GM23248 (cell line): Measurements from ENCODE around the gene RAB6A. TPM values are rescaled to one million over a fixed set of nuclear protein-coding genes. Genes with fewer than 3 reads are reported as not detected.
"Not testable (repeated sequence)": the region's sequence is repeated elsewhere in the genome, so short reads cannot be mapped to it uniquely, and the experiment has no call there.

Source experiments
- DNase-seq: peaks from one replicate; pipeline ENCODE4 v3.0.0-alpha.2; 2015
- H2AFZ ChIP-seq: fragments of 200-600 bp; sonication (generic); 2 replicates; pipeline ENCODE4 v1.6.1; 2016; ENCODE audit warnings: antibody characterized with exemption
- H3F3A ChIP-seq: fragments of 200-600 bp; sonication (generic); 2 replicates; pipeline ENCODE4 v1.6.1; 2016; ENCODE audit warnings: mild to moderate bottlenecking, antibody characterized with exemption, mixed run types; ENCODE audit not compliant: insufficient read depth
- H3K27ac ChIP-seq: fragments of 200-600 bp; sonication (generic); 2 replicates; pipeline ENCODE4 v1.5.1; 2016; ENCODE audit warnings: mild to moderate bottlenecking
- H3K27me3 ChIP-seq: fragments of 200-600 bp; sonication (generic); replicated peaks from 2 replicates; pipeline ENCODE4 v1.6.1; 2016; ENCODE audit warnings: mild to moderate bottlenecking; ENCODE audit not compliant: insufficient read depth
- H3K36me3 ChIP-seq: fragments of 200-600 bp; sonication (generic); 2 replicates; pipeline ENCODE4 v1.6.1; 2016; ENCODE audit warnings: low read depth, mild to moderate bottlenecking
- H3K4me1 ChIP-seq: fragments of 200-600 bp; sonication (generic); 2 replicates; pipeline ENCODE4 v1.6.1; 2016; ENCODE audit warnings: mild to moderate bottlenecking; ENCODE audit not compliant: insufficient read depth
- H3K4me2 ChIP-seq: fragments of 200-600 bp; sonication (generic); one replicate; pipeline ENCODE4 v1.6.1; 2016; ENCODE audit warnings: mild to moderate bottlenecking; ENCODE audit not compliant: unreplicated experiment
- H3K4me3 ChIP-seq: fragments of 200-600 bp; sonication (generic); 2 replicates; pipeline ENCODE4 v1.5.1; 2016; ENCODE audit warnings: mild to moderate bottlenecking
- H3K79me2 ChIP-seq: fragments of 200-600 bp; sonication (generic); 2 replicates; pipeline ENCODE4 v1.6.1; 2016; ENCODE audit warnings: mild to moderate bottlenecking; ENCODE audit not compliant: insufficient read depth
- H3K9ac ChIP-seq: fragments of 200-600 bp; sonication (generic); 2 replicates; pipeline ENCODE4 v1.6.1; 2016; ENCODE audit warnings: mild to moderate bottlenecking
- H3K9me2 ChIP-seq: fragments of 200-600 bp; sonication (generic); 2 replicates; pipeline ENCODE4 v1.6.1; 2016; ENCODE audit warnings: mixed run types, mild to moderate bottlenecking, moderate library complexity; ENCODE audit not compliant: insufficient read depth
- H3K9me3 ChIP-seq: fragments of 200-600 bp; sonication (generic); one replicate; pipeline ENCODE4 v1.6.1; 2017; ENCODE audit warnings: low read depth
- H4K20me1 ChIP-seq: fragments of 200-600 bp; sonication (generic); 2 replicates; pipeline ENCODE4 v1.6.0; 2016; ENCODE audit not compliant: insufficient read depth
- EZH2 ChIP-seq: fragments of 200-600 bp; sonication (generic); IDR thresholded peaks from 2 replicates; pipeline ENCODE4 v1.6.1; 2018; ENCODE audit warnings: antibody characterized with exemption, mild to moderate bottlenecking; ENCODE audit not compliant: insufficient read depth, poor library complexity, severe bottlenecking
- EZH2phosphoT487 ChIP-seq: fragments of 200-600 bp; sonication (generic); IDR thresholded peaks from 2 replicates; pipeline ENCODE4 v1.6.1; 2018; ENCODE audit warnings: antibody characterized with exemption, moderate library complexity, mild to moderate bottlenecking, low read depth; ENCODE audit not compliant: insufficient read depth
- WGBS, 2 experiments: methylation state at CpG; one replicate each; pipeline ENCODE4 v1.1.6; 2015 to 2017; ENCODE audit warnings: low lambda C conversion rate in 2 of 2, low coverage in 1 of 2; ENCODE audit errors: missing lambda C conversion rate in 2 of 2; 5-methylcytosine and 5-hydroxymethylcytosine counted together
- in situ Hi-C: fragments of 300-500 bp; cut with MboI; formaldehyde crosslinking; loops from 2 replicates; pipeline ENCODE4 v1.15.0; 2020
- polyA plus RNA-seq: library from polyadenylated mRNA; unstranded; fragments of >200 nt; fragmentation: Nextera tagmentation; extraction: Ambion mirVana; gene quantifications from 2 replicates; pipeline ENCODE4 v1.2.1, GENCODE V29; 2016
- total RNA-seq: library from RNA; depleted of rRNA; stranded (reverse); fragments of >200 nt; shearing (Covaris generic); gene quantifications from 2 replicates; pipeline ENCODE4 v1.2.3, GENCODE V29; 2014

RAB6A gene
- total and polyA plus RNA-seq, 2 experiments from 2014 or later = 145 to 147 TPM

DNA sequence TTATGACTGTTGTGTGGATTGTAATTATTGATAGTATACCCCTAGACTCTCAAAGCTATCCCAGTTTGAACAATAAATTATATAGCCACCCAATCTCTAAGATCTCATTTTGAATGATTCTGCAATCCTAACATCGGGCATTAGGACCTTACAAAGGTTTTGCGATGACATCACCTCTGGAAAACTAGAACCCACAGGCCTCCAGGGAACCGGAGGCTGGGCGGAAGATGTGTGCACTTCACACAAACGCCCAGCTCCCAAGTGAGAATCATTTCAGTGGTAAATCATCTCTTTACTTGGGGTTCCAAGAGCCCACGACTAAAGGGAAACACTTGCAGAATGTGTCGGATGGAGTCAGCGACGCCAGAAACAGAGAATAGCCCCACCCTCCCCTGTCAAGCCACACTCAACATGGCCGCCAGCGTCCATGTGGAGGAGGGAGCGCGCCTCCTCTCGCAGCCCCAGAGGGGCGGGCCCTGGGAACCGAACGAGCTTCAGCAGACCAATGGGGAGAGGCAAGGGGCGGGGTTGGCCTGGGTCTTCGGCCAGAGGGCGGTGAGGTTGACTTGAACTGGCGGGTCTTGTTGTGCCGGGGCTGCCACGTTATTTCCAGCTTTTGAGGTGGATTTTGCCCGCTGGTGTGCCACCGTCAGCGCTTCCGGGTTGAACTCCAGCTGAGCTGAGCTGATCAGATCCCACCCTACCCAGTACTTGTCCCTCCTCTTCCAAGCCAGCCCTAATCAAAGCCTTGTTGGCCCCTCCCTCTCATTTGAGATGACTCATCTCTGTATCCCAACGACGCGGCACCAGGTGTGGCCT lies 18.4 kb upstream of the RAB6A start:
- 0 to 2% methylated on average over 23 to 30 of the region's 30 CpGs for WGBS, 2 experiments
- H3K4me1 ChIP-seq = peaks cover 4% of the 10 kb centered on the region; the same call in 1 of the 2 replicates
- TF ChIP-seq EZH2phosphoT487 (no peak), EZH2 (no peak)
- H3K36me3 ChIP-seq = no peaks in the 10 kb centered on the region
- H3K4me2 ChIP-seq = peak overlapping the region; percentile 72
- no peaks in the 10 kb centered on the region for H3K27me3 ChIP-seq
- peak overlapping the region; percentile 84 for H2AFZ ChIP-seq
- H4K20me1 ChIP-seq = no peaks in the 10 kb centered on the region
- no peaks in the 10 kb centered on the region for H3K79me2 ChIP-seq
- peak overlapping the region; percentile 91 for H3K27ac ChIP-seq
- no peaks in the 10 kb centered on the region for H3K9me3 ChIP-seq
- peaks cover 12% of the 10 kb centered on the region for H3F3A ChIP-seq
- H3K9me2 ChIP-seq = no peaks in the 10 kb centered on the region
- in situ Hi-C loops = no loop called here
- H3K9ac ChIP-seq = peak overlapping the region; percentile 88
- peak overlapping the region; percentile 77 for H3K4me3 ChIP-seq
- peak; percentile 100 for DNase-seq

DNA sequence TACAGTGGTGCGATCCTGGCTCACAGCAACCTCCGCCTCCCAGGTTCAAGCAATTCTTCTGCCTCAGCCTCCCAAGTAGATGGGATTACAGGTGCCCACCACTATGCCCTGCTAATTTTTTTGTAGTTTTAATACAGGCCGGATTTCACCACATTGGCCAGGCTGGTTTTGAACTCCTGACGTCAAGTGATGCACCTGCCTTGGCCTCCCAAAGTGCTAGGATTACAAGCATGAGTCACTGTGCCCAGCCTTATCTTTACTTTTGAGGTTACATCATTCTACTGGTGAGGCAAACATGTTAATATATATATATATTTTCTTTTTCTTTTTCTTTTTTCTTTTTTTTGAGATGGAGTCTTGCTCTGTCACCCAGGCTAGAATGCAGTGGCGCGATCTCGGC lies 9.9 kb upstream of the RAB6A start:
- H3K9me3 ChIP-seq, DNase-seq, H3F3A ChIP-seq, H3K27me3 ChIP-seq, H3K4me2 ChIP-seq, H3K9me2 ChIP-seq, H3K36me3 ChIP-seq, H3K4me1 ChIP-seq, H3K79me2 ChIP-seq, H2AFZ ChIP-seq, H3K9ac ChIP-seq, in situ Hi-C loops, H4K20me1 ChIP-seq, H3K27ac ChIP-seq, H3K4me3 ChIP-seq: not testable (repeated sequence)
- 88 to 89% methylated on average over 6 to 7 of the region's 7 CpGs for WGBS, 2 experiments

DNA sequence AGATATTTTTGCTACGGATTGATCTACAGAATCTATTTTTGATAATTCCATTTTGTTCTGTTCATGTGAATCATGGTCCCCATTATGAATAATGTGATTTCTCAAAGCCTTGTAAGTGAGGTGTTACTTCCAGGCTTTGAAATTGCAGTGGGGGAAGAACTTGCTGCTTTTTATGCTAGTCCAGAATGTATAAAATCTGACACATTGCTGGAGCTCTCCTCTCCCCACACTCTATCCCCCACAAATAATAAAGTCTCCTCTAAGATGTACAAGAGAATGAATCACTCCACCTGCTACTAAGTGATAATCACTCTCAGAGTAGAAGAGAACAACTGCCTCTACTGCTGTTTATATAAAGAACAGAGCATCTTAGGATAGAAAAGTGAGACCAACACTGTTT lies 5.9 kb upstream of the RAB6A start:
- no peak for DNase-seq
- no peak for TF ChIP-seq EZH2
- TF ChIP-seq EZH2phosphoT487 = no peak
- H3K79me2 ChIP-seq = no peaks in the 10 kb centered on the region
- no peak overlapping the region for H3K4me3 ChIP-seq
- no peaks in the 10 kb centered on the region for H4K20me1 ChIP-seq
- in situ Hi-C loops = no loop called here
- no peak overlapping the region for H2AFZ ChIP-seq
- H3K9me3 ChIP-seq = no peaks in the 10 kb centered on the region
- H3K4me2 ChIP-seq = no peak overlapping the region
- WGBS, 2 experiments = 71 to 74% methylated on average over 1 of the region's 1 CpG
- no peaks in the 10 kb centered on the region for H3K36me3 ChIP-seq
- no peaks in the 10 kb centered on the region for H3K4me1 ChIP-seq
- no peaks in the 10 kb centered on the region for H3K9me2 ChIP-seq
- no peak overlapping the region for H3K27ac ChIP-seq
- no peaks in the 10 kb centered on the region for H3K27me3 ChIP-seq
- no peak overlapping the region for H3K9ac ChIP-seq
- H3F3A ChIP-seq = no peaks in the 10 kb centered on the region

DNA sequence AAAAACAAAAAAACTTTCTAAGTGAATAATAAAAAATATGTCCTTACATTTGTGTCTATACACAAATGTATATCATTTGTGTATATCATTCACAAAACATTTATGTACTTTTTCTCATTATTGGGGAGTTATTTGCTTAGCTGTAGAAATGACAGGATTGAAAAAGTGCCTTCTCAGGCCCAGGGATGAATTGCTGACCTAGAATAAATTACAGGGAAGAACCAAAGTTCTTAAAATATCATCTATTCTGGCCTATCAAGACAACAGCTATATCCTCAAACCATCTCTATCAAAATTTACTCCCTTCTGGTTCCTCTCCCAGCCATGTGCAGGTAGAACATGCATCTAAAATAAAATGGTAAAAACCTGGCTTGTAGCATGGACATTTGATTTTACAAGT lies 1.9 kb upstream of the RAB6A start:
- no peak for DNase-seq
- peaks cover 19% of the 10 kb centered on the region for H3F3A ChIP-seq
- no peak overlapping the region for H3K4me2 ChIP-seq
- no peak overlapping the region for H3K9ac ChIP-seq
- peaks cover 11% of the 10 kb centered on the region for H3K4me1 ChIP-seq
- no peak overlapping the region for H3K4me3 ChIP-seq
- no peaks in the 10 kb centered on the region for H3K36me3 ChIP-seq
- TF ChIP-seq EZH2 = no peak
- TF ChIP-seq EZH2phosphoT487 = no peak
- peaks cover 30% of the 10 kb centered on the region for H3K79me2 ChIP-seq
- H3K9me3 ChIP-seq = no peaks in the 10 kb centered on the region
- no peaks in the 10 kb centered on the region for H3K9me2 ChIP-seq
- peaks cover 16% of the 10 kb centered on the region; the same call in 1 of the 2 replicates for H4K20me1 ChIP-seq
- H2AFZ ChIP-seq = no peak overlapping the region
- H3K27ac ChIP-seq = no peak overlapping the region
- no peaks in the 10 kb centered on the region for H3K27me3 ChIP-seq
- in situ Hi-C loops = no loop called here
